AG20443 (cell line): ENCODE measurements around the gene ROPN1.
A peak's percentile ranks its signal among the peaks of the same experiment; 100 is the strongest.
"Not testable (repeated sequence)": the region's sequence is repeated elsewhere in the genome, so short reads cannot be mapped to it uniquely, and the experiment has no call there.

Source experiments
- DNase-seq: peaks from one replicate; pipeline ENCODE4 v3.0.0; 2012; ENCODE audit warnings: low spot score, mixed read lengths

Gene ROPN1

DNA sequence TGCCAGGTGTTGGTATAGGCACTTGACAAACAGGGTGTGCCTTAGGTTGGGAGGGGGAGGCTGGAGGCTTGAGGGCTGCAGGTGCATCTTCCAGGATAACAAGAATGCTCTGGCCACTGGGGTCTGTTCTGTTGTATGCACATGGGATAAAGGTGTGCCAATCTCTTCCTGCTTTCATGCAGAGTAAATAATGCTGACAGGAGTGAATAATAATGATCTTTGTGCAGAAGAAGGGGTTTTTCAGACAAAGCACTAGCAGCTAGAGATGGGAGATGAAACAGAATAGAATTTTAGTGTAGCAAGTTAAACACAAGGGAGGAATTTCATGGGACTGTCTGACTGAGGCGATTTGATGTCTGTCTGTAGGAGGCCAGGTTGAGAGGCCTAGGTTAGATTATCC is 1.9 kb upstream of the ROPN1 start:
- DNase-seq: no peak

DNA sequence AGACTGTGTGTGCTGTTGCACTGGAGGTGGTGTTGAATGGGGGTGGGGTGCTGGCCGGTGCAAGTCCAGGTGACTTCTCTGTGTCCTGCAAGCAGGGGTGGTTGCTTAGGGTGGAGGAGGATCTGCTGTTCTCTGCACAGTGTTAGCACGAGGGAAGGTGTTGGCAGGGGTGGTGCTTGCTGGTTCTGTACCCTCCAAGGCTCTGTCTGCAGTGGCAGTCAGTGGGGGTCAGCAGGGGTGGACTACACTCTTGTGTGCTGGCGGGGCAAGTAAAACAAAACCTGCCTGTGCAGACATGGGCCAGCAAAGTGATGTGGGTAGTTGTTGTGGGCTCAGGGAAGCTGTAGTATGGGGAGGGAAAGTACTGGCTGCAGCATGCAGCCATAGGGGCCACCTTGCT is 5.5 kb downstream of the ROPN1 start:
- DNase-seq: no peak

DNA sequence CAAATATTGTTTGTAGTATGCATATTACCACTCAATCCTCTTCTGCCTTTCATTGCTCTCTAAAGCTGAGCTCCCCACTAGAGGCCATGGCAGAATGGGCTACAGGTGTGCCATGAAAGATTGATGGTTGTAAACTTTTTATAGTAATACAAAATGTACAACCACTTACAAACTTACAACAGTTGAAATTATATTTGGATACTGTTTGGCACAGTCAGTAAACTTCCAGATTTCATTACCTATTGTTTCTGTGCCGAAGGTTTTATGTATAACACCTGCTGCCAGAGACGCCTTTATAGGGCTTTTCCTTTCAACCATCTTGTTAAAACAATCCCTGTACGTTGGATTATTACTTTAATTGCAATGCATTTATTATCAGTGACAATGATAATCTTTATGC is 7.0 kb downstream of the ROPN1 start:
- DNase-seq: no peak

DNA sequence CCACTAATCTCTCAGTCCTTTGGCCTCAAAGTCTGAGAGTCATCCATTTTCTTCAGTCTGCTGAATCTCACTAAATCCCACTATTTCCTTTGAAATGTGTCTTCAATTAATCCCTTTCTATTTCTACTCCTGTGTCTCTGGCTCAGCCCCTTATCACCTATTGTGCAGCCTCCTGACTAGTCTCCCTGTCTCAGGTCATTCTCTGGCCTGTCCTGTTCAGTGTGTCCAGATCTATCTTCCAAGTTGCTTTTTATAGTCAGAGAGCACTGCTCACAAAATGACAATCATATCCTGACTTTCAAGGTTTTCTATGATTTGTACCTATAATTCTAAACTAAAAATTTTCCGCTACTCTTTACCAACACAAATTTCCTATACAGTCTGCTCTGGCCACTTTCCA is 7.6 kb downstream of the ROPN1 start:
- DNase-seq: no peak

DNA sequence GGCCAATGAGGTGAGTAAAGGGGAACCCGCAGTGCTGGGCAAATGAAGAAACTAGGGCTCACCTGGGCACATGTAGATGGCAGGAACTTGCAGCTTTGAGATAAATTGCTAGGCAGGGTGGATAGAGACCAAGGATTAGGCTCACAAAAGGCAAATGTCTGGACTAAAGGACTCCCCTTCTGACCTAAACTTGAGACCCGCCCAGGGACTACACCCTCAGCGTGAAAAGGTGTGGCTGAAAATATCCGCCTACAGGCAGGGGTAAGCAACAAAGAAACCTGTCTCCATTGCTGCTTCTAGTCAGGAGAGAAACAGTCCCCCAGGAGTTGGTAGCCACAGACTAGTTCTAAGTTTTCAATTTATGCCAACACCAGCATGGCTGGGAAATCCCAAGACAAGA is 10.6 kb downstream of the ROPN1 start:
- not testable (repeated sequence) for DNase-seq

DNA sequence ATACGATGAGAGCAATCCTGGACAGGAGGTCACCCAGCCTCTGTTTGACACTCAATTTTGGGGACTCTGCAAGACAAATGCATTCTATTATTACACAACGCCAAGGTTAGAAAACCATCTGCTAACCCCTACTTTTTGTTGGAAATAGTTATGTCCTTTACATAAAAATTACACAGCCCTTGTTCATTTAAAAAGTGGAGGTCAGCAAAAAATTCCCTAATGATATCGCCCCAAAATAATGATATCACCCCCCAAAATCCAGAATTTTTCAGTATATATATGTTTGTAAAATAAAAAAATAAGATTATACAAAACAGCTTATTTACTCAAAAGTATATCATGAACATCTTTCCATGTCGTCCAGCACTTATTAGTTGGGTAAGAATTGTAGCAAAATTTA is 11.4 kb downstream of the ROPN1 start:
- DNase-seq: no peak

DNA sequence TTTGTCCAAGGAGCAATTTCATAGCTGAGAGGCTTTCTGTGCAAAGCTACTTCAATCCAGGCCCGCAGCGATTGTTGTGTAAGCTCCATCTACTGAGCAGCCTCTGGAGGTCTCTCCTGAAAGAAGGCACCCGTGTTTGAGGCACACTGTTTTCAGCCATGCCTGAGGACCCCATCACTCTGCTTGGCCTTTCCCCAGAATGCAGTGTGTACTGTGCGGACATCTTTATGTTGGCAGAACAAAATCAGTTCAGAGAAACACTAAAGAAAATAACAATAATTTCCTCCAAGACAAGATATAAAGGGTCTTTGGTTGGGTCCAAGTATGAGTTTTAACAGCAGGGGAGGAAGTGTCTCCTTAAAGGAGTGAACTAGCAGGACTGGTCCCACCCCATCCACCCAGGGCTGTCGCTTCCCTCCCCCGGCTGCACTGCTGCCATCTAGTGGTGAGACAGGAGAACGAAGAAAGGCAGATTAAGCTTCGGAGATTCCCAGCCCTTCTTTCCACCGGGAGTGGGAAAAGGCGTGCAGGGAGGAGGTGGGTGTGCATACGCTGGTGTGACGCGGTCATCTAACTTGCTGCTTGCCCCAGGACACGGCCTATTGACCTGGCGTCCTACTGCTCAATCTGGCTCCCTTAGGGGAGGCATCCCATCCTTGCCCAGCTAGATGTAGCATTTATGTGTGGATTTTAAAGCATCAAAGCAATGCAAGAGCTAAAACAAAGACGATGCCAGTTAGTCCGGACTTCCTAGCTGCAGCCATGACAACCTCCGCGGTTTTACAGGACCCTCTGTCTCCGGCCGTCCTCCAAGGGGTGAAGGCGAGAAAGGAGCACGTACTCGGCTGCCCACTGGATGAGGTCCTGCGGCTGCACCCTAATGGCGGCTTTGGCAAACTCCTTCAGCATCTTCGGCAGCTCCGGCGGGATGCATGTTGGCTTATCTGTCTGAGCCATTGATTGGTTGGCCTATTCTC is 12.1 kb downstream of the ROPN1 start:
- peak; percentile 51 for DNase-seq

DNA sequence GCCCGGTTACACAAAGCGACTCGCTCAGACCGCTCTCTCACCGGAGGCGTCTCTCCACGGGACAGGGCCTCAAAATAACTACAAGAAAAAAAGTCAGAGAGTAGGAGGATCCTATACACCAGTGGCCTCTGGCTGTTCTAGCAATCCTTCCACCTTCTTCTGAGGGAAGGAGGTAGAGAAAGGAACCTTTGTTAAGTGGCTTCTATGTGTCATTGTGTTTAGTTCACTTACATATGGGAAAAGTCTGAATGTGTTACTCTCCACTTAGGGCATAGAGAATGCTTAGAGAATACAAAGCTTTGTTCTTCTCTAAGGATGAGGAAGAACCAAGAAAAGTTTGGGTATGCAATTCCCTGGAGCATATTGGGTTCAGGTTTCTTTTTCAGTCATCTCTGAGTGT is 15.0 kb downstream of the ROPN1 start:
- DNase-seq: not testable (repeated sequence)

DNA sequence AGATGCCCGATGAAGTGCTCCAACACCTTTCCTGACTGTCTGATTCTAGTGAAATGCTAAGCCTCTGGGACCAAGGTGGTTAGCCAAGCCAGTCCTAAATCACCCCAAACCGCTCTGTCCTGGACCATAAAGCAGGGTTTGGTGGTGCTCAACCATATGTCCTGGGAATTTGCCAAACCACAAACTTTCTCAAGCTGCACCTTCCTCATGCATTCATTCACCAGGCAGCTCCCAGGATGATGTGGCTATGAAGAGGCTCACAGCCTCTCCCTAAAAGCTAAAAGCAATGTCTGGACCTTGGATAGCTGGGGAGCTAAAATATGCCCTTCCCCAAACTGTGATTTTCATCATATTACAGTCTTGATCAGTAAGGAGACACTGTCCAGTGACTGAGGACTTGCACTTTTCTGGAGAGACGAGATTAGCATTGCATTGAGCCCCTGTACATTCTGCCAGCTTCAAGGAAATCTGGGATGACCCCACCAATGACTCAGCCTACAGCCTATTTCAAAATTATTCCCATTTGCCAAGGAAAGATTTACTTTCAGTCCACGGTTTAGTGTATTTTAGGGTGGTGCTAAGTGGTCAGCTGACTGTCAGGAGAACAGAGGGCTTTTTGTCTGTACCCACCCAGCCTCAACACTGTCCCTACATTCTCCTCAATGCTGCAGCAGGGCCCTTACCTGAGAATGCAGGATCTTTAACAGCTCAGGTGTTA is 15.6 kb downstream of the ROPN1 start:
- DNase-seq: not testable (repeated sequence)

DNA sequence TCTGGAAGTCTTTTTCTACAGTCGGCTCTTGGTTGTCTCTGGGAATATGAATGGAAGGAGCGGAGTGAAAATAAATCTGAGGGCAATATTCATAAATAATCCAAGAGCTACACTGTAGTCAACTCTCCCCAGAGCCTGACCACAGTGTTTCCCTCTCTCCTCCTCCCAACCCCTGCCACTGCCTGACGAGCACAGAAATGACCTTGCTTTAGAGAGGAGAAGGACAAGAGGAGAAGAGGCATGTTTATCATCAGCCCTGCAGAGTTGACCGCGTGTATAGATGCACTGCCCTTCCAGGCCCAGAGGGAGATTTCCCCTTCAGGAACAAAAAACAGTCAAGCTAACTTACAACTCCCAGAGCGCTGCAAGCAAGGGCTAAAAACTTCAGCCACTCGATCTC is 16.9 kb downstream of the ROPN1 start:
- DNase-seq: not testable (repeated sequence)

DNA sequence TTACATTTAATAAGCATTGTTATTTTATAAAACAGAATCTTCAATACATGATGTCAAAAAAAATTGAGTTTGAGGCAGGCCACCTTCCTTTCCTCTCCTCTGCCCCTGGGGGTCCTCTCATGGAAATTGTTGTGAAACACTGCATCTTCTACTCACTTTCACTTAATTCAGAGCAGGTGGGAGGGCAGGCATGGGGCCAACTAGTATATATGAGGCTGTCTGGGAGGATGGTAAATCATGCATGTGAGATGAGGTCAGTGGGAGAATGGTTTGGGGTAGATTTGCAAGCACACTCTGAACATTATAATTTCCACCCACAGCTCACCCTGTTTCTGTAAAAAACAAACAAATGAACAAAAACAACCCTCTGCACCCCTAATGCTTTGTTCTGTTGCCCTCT is 20.5 kb downstream of the ROPN1 start:
- no peak for DNase-seq

DNA sequence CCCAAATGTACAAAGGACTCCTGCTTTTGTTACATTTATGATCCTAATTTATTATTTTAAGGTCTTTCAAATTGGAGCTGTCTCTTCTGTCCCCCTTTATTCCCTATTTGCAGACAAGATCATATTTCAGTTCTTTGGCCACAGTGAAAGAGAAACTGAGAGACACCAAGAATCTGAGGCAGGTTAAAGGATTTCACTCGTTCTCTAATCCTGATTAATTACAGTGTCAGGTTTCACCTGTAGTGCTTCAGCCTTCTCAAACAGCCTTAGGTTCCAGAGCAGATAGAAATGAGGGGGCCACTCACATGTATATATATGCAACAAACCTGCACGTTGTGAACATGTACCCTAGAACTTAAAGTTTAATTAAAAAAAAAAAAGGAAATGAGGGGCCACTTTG is 24.7 kb downstream of the ROPN1 start:
- not testable (repeated sequence) for DNase-seq

DNA sequence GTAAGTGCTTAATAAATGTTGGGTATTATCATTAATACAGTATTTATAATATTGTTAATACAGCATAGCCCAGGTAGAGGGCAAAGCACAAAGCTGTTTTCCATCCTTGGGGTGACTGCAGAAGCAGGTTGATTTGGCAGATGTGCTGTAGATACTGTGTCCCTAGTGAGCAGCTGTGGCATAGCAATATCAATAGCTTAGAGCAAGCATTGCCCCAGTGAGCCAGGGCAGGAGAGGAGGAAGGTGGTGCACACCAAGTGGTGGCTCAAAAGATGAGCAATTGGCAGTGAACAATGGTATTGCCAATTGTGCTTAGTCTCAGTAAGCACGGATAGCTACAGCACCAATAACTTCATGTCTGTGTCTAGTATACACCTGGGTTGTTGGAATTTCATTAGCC is 25.1 kb downstream of the ROPN1 start:
- DNase-seq: not testable (repeated sequence)

DNA sequence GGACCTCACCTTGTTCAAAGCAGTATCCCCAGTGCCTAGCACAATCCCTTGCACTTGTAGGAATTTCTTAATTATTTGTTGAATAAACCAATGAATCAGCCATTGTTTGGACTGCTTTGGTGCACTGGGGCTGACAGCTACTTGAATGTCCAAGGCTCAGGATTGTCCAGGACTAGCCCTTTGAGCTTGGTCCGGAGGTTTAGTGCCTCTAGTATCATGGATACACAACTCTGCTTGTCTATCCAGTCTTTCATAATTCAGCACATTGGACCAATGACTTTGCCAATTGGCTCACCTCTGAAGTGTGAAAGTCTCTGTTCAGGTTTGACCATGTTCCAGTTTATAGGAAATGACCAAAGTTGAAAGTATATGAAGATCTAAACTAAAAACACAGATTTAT is 27.1 kb downstream of the ROPN1 start:
- DNase-seq: not testable (repeated sequence)

DNA sequence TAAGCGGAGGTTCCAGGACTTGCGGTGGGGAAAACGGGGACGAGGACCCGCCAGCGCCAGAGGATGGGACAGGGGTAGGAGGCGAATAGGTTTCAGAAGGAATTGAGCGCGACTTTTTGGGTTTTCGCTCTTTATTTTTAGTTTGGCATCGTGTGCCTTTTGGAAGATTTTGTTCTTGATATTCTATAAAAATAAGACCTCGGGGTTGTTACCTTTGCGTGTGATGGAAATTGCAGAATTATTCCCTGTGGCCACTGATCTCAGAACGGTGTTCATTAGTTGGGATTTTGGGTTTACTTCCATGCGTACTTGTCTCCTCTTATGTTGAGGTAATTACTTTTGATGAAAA is 30.4 kb downstream of the ROPN1 start:
- DNase-seq: no peak

DNA sequence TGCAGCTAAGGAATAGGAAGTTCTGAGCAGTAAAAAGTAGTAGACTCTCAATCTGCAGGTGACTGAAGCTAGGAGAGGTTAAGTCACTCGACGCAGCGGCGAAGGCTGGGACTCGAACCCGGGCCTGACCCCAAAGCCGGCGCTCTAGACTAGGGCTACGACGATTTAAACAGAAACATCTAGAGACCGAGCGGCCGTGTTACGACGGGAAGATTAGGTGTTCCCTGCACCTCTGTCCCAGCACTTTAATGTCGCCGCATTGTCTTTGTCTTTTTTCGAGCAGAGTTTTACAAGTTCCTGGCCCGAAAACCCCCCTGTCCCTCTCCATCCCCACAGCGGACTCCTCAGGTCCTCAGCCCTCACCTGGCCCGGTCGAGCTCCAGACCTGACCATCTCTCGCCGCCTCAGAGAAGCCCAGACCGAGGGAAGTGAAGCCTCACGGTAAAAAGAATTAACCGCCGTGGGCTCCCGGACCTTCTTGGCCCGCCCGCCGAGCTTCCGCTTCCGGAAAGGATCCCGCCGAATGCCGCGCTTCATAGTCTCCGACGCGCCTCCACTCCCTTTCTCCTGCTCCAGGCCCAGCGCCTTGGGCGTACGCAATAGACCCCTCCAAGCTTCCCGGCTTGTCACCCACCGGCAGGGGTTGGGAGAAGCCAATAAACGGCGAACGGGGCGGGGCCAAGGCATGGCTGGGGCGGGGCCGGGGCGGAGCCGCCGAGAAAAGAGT is 31.0 kb downstream of the ROPN1 start, which contains the start of gene CCDC14:
Gene CCDC14 (minus strand): TSS at position 449 of the 727 bp plus-strand sequence. CDS start 56 bp downstream, at position 393.
- peak; percentile 95 for DNase-seq

DNA sequence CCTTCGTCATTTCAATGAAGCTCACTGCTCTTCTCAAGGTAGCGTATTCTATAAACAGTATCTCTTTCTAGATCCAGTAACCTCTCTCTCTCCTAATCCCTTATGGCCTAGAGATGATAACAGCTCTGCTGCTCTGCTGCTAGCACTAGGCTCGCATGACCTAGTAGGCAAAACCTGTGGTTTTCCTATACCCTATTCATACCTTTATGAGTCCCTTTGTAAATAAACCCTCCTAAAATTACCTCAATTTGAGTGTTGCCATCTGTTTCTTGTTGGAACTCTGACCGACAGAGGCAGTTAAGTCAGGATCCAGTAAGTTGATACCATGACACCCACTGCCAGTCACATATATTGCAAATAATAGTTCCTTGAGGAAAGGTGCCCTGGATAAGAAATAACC is 38.2 kb downstream of the ROPN1 start:
- DNase-seq: no peak

DNA sequence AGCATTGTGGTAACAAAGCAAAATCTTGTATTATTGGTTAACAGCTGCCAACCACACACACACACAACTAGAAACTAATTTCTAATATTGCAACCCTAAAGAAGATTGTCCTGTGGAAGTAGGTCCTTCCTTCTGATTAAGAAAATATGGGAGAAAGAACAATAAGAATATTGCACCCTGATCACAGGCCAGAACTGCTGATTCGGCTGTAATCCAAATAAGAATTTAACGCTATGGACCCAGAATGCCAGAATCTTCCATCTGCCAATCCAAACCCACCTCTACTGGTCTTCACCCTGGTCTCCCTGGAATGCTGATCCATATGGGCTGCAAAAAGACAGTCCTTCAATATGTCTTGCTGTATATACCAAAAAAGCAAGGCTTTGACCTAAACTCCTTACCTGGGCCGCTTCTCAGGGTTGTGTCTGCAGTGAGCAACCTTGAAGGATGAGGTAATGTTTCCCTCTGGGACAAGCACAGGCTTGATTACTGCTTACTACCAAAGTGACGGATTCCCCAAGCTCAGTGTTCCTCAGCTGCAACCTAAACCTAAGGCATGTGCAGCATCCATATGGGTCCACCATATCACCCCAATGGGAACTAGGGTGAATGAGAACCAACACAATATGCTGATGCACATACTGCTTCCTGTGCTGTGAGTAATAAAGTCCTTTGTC is 38.9 kb downstream of the ROPN1 start:
- DNase-seq: no peak

DNA sequence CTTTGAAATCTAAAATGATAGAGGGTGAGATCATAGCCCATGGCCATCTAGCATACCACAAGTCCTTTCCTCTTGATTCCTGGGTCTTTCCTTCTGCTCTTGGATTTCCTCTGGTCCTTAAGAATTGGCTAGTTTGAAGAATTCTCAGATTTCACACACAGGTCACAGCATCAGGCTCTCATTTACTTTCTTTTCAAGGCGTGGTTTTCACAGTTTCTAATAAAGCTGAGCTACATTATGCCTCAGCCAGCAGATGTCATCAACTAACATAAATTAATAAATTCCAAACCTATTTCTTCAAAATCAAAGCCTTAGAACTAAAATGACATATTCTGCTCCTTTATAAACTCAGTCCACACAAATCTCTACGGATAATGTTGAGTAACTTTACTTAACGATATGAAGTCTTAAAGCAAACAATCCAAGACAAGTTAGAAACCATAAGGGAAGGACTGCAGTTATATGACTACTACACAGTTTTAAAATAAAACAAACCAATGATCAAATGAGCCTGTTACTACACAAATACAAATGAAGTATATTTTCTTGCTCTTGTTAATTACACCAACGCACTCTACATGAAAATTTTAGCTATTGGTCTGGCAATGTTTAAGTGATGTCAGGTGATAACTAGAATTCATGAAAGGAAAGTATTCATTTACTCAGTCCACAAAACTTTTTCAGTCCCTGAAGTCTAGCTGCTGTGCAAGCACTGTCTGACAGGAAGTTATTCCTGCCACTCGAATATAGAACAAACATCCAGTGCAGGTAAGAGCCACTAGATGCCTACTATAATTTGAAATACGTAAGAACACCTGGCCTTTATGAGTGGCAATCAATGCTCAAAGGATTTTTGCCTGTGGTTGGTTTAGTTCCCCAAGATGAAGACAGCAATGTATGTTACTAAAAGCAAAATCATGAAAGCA is 40.1 kb downstream of the ROPN1 start:
- no peak for DNase-seq

DNA sequence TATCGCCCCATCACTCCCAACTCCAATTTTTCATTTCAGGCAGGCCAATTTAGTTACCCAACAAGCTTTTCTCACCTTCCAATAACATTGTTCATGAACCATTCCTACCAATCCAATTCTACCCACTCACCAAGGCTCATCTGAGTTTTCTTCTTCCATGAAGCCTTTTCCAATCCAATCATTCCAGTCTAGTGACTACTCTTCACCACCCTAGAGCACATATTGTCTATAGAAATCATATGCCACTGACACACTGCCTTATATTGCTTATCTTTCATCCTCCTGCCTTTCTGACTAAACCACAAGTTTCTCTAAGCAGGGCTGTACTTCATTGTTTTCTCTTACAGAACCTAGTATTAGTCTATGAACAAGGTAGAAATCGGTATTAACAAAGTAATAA is 42.3 kb downstream of the ROPN1 start:
- DNase-seq: peak; percentile 32

DNA sequence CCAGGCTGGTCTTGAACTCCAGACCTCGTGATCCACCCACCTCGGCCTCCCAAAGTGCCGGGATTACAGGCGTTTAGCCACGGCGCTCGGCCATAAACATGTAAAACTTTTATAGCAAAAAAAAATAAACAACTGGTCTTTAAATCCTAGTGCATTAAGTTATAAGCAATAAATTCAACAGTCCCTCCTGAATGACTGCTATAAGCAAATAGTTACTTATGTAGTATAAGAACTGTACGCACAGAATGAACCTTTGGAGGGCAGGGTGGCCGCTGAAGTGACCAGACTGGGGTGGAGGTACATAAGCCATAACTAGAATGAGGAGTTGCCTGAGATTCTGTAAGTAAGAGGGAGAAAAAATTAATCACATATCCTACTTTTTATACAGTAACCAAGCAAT is 43.5 kb downstream of the ROPN1 start:
- no peak for DNase-seq
